Thyroid gland (tissue), 4 donors: ENCODE measurements around the gene AFF3. TPM values are rescaled to one million over a fixed set of nuclear protein-coding genes. Genes with fewer than 3 reads are reported as not detected.

Experiments
- DNase-seq, 2 donors: peaks; one replicate each; pipeline ENCODE4 v3.0.0-alpha.2; 2019
- H3K27ac ChIP-seq, 3 donors: fragments of 200-600 bp; sonication (generic); 1 replicate in 2 of 3; 2 replicates in 1 of 3; pipeline ENCODE4 v1.5.1; 2016 to 2019; ENCODE audit warnings: mild to moderate bottlenecking in 1 of 3, moderate library complexity in 1 of 3
- H3K27me3 ChIP-seq: fragments of 200-600 bp; sonication (generic); one replicate; pipeline ENCODE4 v1.5.1; 2019
- H3K36me3 ChIP-seq, 2 donors: fragments of 200-600 bp; sonication (generic); one replicate each; pipeline ENCODE4 v1.5.1; 2016 to 2019
- H3K4me1 ChIP-seq, 2 donors: fragments of 200-600 bp; sonication (generic); one replicate each; pipeline ENCODE4 v1.5.1; 2017 to 2019
- H3K4me3 ChIP-seq, 3 donors: fragments of 200-600 bp; sonication (generic); replicated peaks in 1 of 3; 1 replicate in 2 of 3; 2 replicates in 1 of 3; pipeline ENCODE4 v1.5.1; 2016; ENCODE audit warnings: mild to moderate bottlenecking in 1 of 3
- H3K9me3 ChIP-seq: fragments of 200-600 bp; sonication (generic); one replicate; pipeline ENCODE4 v1.5.1; 2017
- CTCF ChIP-seq, 6 experiments: fragments of 200-600 bp in 3 of 6; fragments of 450-650 bp in 3 of 6; sonication (generic) in 3 of 6; IDR thresholded peaks; one replicate each; pipeline ENCODE4 v1.5.1; 2016 to 2019; ENCODE audit warnings: antibody characterized with exemption in 6 of 6, mild to moderate bottlenecking in 2 of 6, inconsistent platforms in 1 of 6, moderate library complexity in 1 of 6
- POLR2A ChIP-seq, 2 donors: fragments of 450-650 bp; IDR thresholded peaks; one replicate each; pipeline ENCODE4 v1.6.1; 2017; ENCODE audit warnings: antibody characterized with exemption in 2 of 2, mild to moderate bottlenecking in 2 of 2, moderate library complexity in 1 of 2
- WGBS, 2 donors: methylation state at CpG; one replicate each; pipeline ENCODE4 v1.1.5; 2017; 5-methylcytosine and 5-hydroxymethylcytosine counted together
- intact Hi-C: fragments of 100-400 bp; cut with DNase I; formaldehyde crosslinking; loops from one replicate; pipeline ENCODE4 v1.15.1; 2023
- total RNA-seq, 4 donors: library from RNA; depleted of rRNA; stranded (reverse); fragments of >200 nt; gene quantifications; one replicate each; pipeline ENCODE4 v1.2.3, GENCODE V29; 2016

AFF3 gene
- total RNA-seq, 4 donors from 2014 or later = 0.54 to 2.6 (median 1.1) TPM

GRCh38 chr2:99975386-99975785, 167.0 kb downstream of the AFF3 start:
- no peak for DNase-seq
- Histone ChIP-seq H3K27me3 (no peaks in the 10 kb centered on the region), H3K9me3 (no peaks in the 10 kb centered on the region), H3K36me3 (no peaks in the 10 kb centered on the region), H3K27ac (no peak overlapping the region), H3K4me3 (no peak overlapping the region), H3K4me1 (no peaks in the 10 kb centered on the region)
- TF ChIP-seq POLR2A (IDR thresholded peaks at IDR 0.05) (no peak), CTCF (IDR thresholded peaks at IDR 0.05) (no peak)
- intact Hi-C loops = no loop called here

- intact Hi-C loops = no loop called here
- H3K4me1 ChIP-seq = no peaks in the 10 kb centered on the region
- H3K36me3 ChIP-seq = no peaks in the 10 kb centered on the region
- TF ChIP-seq CTCF (IDR thresholded peaks at IDR 0.05) (no peak), POLR2A (IDR thresholded peaks at IDR 0.05) (no peak)
- WGBS, 2 donors = 76 to 79% methylated on average over 3 of the region's 3 CpGs
- H3K27ac ChIP-seq = no peak overlapping the region
- H3K9me3 ChIP-seq = no peaks in the 10 kb centered on the region
- DNase-seq = no peak
- no peaks in the 10 kb centered on the region for H3K27me3 ChIP-seq
- H3K4me3 ChIP-seq = no peak overlapping the region
These were observed 167.6 kb downstream of the AFF3 start for GRCh38 chr2:99974682-99975375.

GRCh38 chr2:99974275-99974674, 168.1 kb downstream of the AFF3 start:
- WGBS, 2 donors = 81 to 84% methylated on average over 6 of the region's 6 CpGs

GRCh38 chr2:99971326-99971900, 171.0 kb downstream of the AFF3 start:
- no peak for DNase-seq
- TF ChIP-seq POLR2A (IDR thresholded peaks at IDR 0.05) (no peak), CTCF (IDR thresholded peaks at IDR 0.05) (no peak)
- Histone ChIP-seq H3K4me3 (no peak overlapping the region), H3K36me3 (no peaks in the 10 kb centered on the region), H3K27ac (no peak overlapping the region), H3K27me3 (no peaks in the 10 kb centered on the region), H3K9me3 (no peaks in the 10 kb centered on the region), H3K4me1 (no peaks in the 10 kb centered on the region)
- WGBS, 2 donors = 84 to 86% methylated on average over 3 of the region's 3 CpGs
- intact Hi-C loops = no loop called here

More at GRCh38 chr2:99974275-99974674, 168.1 kb downstream of the AFF3 start:
- Histone ChIP-seq H3K4me1 (no peaks in the 10 kb centered on the region), H3K27ac (no peak overlapping the region), H3K36me3 (no peaks in the 10 kb centered on the region), H3K9me3 (no peaks in the 10 kb centered on the region), H3K27me3 (no peaks in the 10 kb centered on the region), H3K4me3 (no peak overlapping the region)
- TF ChIP-seq POLR2A (IDR thresholded peaks at IDR 0.05) = no peak
- no peak for TF ChIP-seq CTCF (IDR thresholded peaks at IDR 0.05)
- DNase-seq = no peak
- intact Hi-C loops = no loop called here

- no peak for DNase-seq
- Histone ChIP-seq H3K36me3 (no peaks in the 10 kb centered on the region), H3K4me3 (no peak overlapping the region), H3K9me3 (no peaks in the 10 kb centered on the region), H3K4me1 (no peaks in the 10 kb centered on the region), H3K27ac (no peak overlapping the region), H3K27me3 (no peaks in the 10 kb centered on the region)
- 81 to 84% methylated on average over 12 of the region's 12 CpGs for WGBS, 2 donors
- TF ChIP-seq POLR2A (IDR thresholded peaks at IDR 0.05) = no peak
- TF ChIP-seq CTCF (IDR thresholded peaks at IDR 0.05) = no peak
- intact Hi-C loops = no loop called here
These were observed 172.0 kb downstream of the AFF3 start for GRCh38 chr2:99970292-99970868.
